ENCODE results near the gene UQCR11. TPM values are rescaled to one million over a fixed set of nuclear protein-coding genes. Genes with fewer than 3 reads are reported as not detected.
A peak's percentile ranks its signal among the peaks of the same experiment; 100 is the strongest.

The UQCR11 gene
- total RNA-seq, 2 donors from 2014 or later = 12.2 to 52.4 TPM

GRCh38 chr19:1619703-1620102 lies 14.4 kb upstream of the UQCR11 start:
- Histone ChIP-seq H3K27ac (no peak overlapping the region), H3K27me3 (no peaks in the 10 kb centered on the region), H3K4me1 (no peaks in the 10 kb centered on the region), H3K4me3 (no peak overlapping the region), H3K9me3 (no peaks in the 10 kb centered on the region), H3K36me3 (replicated peaks in 1 of 2; ENCODE audit: insufficient read depth in 1 of 2, low read depth in 2 of 2) (peaks cover 3 to 12% of the 10 kb centered on the region in 2 donors)
- intact Hi-C loops (cut with DNase I) = no loop called here
- no peak for TF ChIP-seq CTCF (IDR thresholded peaks at IDR 0.05)
- no peak for TF ChIP-seq POLR2A (IDR thresholded peaks at IDR 0.05)
- DNase-seq (no peak), ATAC-seq (no peak)
- 84 to 93% methylated on average over 8 to 17 of the region's 18 CpGs for WGBS, 2 donors

GRCh38 chr19:1619094-1619439 lies 13.8 kb upstream of the UQCR11 start:
- ATAC-seq (no peak), DNase-seq (no peak)
- Histone ChIP-seq H3K4me1 (no peaks in the 10 kb centered on the region), H3K27ac (no peak overlapping the region), H3K27me3 (no peaks in the 10 kb centered on the region), H3K4me3 (no peak overlapping the region), H3K36me3 (replicated peaks in 1 of 2; ENCODE audit: insufficient read depth in 1 of 2, low read depth in 2 of 2) (peaks cover 7 to 17% of the 10 kb centered on the region in 2 donors), H3K9me3 (no peaks in the 10 kb centered on the region)
- WGBS, 2 donors = 87% methylated on average over 26 of the region's 26 CpGs; no CpG with 5 or more reads in 1 of the 2 donors
- intact Hi-C loops (cut with DNase I) = no loop called here
- TF ChIP-seq POLR2A (IDR thresholded peaks at IDR 0.05) (no peak), CTCF (IDR thresholded peaks at IDR 0.05) (no peak)

GRCh38 chr19:1618157-1619093 lies 13.2 kb upstream of the UQCR11 start:
- Histone ChIP-seq H3K27ac (no peak overlapping the region), H3K27me3 (no peaks in the 10 kb centered on the region), H3K4me3 (no peak overlapping the region), H3K36me3 (replicated peaks in 1 of 2; ENCODE audit: insufficient read depth in 1 of 2, low read depth in 2 of 2) (peaks cover 7 to 18% of the 10 kb centered on the region in 2 donors), H3K4me1 (no peaks in the 10 kb centered on the region), H3K9me3 (no peaks in the 10 kb centered on the region)
- ATAC-seq (peak; percentile 69), DNase-seq (peak; percentile 58 to 73 (median 66))
- intact Hi-C loops (cut with DNase I) = no loop called here
- peak in 6 of 7 experiments; percentile 29 to 64 (median 50) for TF ChIP-seq CTCF (IDR thresholded peaks at IDR 0.05)
- no peak for TF ChIP-seq POLR2A (IDR thresholded peaks at IDR 0.05)
- 77 to 80% methylated on average over 22 to 23 of the region's 24 CpGs for WGBS, 2 donors

GRCh38 chr19:1616875-1617274 lies 11.6 kb upstream of the UQCR11 start:
- no peaks in the 10 kb centered on the region for H3K4me1 ChIP-seq
- intact Hi-C loops (cut with DNase I) = no loop called here
- 72 to 73% methylated on average over 4 of the region's 4 CpGs for WGBS, 2 donors
- H3K9me3 ChIP-seq = no peaks in the 10 kb centered on the region
- H3K4me3 ChIP-seq = no peak overlapping the region
- H3K27me3 ChIP-seq = no peaks in the 10 kb centered on the region
- ATAC-seq (no peak), DNase-seq (no peak)
- TF ChIP-seq CTCF (IDR thresholded peaks at IDR 0.05) (no peak), POLR2A (IDR thresholded peaks at IDR 0.05) (no peak)
- H3K27ac ChIP-seq = no peak overlapping the region
- H3K36me3 ChIP-seq (replicated peaks in 1 of 2; ENCODE audit: insufficient read depth in 1 of 2, low read depth in 2 of 2) = peaks cover 7 to 22% of the 10 kb centered on the region in 2 donors

All from body of pancreas (tissue), 4 donors.